NCI-H82 (cell line): Measurements from ENCODE around the gene UPK1B.
"Not testable (repeated sequence)": the region's sequence is repeated elsewhere in the genome, so short reads cannot be mapped to it uniquely, and the experiment has no call there.

Source experiments
- DNase-seq: peaks from one replicate; lab custom pipeline; 2025; lab: John Stamatoyannopoulos, UW

The UPK1B gene

DNA sequence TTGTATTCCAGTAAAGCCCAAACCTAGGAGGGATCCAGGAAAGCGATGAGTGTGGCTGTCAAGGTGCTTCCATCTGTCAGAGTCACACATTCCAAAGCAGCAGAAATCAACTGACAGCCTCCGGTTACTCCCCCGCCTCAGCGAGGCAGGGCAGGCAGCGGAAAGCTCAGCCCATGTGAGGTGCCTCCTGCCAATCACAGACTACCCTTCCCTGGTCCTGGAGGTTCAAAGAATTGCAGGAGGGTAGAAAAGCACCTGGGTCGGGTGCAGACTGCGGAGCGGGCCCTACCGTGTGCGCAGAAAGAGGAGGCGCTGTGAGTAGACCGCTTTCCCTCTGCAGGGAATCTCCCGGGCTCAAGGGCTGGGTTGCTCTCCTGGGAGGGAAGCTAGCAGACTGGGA is at the start of gene UPK1B:
TSS of gene UPK1B (plus strand) at position 274 of the 400 bp plus-strand sequence. CDS start 13,144 bp downstream, outside the sequence.
- peak; percentile 35 for DNase-seq

- no peak for DNase-seq
Observed at GRCh38 chr3:119125342-119125741, 48.1 kb upstream of the UPK1B start.

GRCh38 chr3:119125742-119126504 is 47.5 kb upstream of the UPK1B start:
- peak; percentile 78 for DNase-seq

DNA sequence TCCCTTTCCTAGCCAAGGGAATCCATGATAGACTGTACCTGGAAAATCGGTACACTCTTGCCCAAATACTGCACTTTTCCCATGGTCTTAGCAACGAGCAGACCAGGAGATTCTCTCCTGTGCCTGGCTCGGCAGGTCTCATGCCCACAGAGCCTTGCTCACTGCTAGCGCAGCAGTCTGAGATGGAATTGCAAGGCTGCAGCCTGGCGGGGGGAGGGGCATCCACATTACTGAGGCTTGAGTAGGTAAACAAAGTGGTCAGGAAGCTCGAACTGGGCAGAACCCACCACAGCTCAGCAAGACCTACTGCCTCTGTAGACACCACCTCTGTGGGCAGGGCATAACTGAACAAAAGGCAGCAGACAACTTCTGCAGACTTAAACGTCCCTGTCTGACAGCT is 43.1 kb upstream of the UPK1B start:
- not testable (repeated sequence) for DNase-seq

DNA sequence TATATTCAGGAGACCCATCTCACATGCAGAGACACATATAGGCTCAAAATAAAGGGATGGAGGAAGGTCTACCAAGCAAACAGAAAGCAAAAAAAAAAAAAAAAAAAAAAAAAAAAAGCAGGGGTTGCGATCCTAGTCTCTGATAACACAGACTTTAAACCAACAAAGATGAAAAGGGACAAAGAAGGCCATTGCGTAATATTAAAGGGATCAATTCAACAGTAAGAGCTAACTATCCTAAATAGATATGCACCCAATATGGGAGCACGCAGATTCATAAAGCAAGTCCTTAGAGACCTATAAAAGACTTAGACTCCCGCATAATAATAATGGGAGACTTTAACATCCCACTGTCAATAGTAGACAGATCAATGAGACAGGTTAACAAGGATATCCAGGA is 41.1 kb upstream of the UPK1B start:
- DNase-seq, result not testable (repeated sequence)

- not testable (repeated sequence) for DNase-seq
Observed at GRCh38 chr3:119139360-119139759, 34.0 kb upstream of the UPK1B start.

- no peak for DNase-seq
Observed at GRCh38 chr3:119140466-119140865, 32.9 kb upstream of the UPK1B start.

DNA sequence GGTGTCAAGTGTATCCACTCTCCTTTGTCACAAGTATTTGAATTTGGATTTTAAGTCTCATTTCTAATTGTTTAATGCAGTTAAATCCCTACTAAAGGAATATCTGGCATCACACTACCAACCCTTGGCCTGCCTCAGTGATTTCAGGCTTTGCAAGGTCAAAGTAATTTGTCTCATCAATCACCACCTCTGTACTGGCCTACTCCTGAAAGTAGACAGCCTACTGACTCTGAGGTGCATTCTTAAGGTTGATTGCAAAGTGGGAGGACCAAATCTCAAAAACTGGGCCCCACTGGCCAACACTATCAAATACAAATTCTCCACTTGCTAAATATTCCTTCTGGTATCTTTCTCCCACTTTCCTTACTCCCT is 28.3 kb upstream of the UPK1B start:
- no peak for DNase-seq

DNA sequence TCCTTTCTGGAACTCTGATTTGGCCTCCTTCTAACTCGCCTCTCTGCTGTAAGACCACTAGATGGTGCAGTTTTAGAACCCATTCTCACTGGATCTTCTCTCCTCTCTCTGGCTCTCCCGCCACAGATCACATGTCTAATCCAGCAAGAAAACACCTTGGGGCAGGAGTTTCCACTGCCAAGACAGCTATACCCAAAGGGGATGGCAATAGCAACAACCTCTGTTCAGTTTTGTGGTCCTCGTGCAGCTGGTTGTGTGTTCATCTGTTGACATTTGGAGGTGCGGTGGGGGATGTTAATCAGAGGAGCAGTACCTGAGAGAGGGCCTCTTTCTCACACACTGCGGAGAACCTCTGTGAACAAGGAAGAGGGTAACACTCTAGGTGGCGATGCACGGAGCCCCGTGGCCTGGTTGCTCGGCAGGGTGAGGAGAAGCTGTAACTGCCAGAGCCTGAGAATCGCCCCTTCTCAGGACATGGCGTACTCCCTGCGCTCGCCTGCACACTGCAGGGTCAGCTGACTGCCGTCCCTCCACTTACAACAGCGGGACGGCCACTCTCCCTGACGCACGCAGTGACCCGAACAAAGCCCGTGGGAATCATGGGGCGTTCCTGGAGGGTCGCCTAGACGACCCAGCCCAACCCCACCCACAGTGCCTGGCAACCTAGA is 27.8 kb upstream of the UPK1B start, which contains the start of gene TEX55:
TSS of gene TEX55 (plus strand) at position 666 of the 668 bp plus-strand sequence. CDS start 25 bp downstream, outside the sequence.
- peak; percentile 83 for DNase-seq

- no peak for DNase-seq
Observed at GRCh38 chr3:119146578-119147375, 26.6 kb upstream of the UPK1B start.

GRCh38 chr3:119147494-119147893 is 25.9 kb upstream of the UPK1B start:
- no peak for DNase-seq

- no peak for DNase-seq
Observed at GRCh38 chr3:119148493-119149180, 24.8 kb upstream of the UPK1B start.

- DNase-seq, result no peak
Observed at GRCh38 chr3:119149484-119149883, 23.9 kb upstream of the UPK1B start.

DNA sequence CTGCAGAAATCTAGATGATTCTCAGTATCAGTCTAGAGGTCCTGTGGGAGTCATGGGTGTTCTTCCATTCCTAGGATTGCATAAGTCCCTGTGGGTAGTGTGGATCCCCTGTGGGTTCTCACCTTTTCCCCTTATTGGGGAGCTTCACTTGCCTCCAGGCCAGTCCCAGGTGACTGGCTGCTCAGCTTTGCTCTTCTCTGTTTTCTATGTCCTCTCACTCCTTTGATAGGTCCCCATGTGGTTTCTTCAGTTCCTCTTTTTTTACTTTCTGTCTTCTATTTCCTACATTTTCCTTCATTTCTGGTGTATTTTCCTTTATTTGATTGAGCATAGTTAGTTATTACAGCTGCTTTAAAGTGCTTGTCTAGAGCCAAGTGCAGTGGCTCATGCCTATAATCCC is 16.5 kb upstream of the UPK1B start:
- no peak for DNase-seq

DNA sequence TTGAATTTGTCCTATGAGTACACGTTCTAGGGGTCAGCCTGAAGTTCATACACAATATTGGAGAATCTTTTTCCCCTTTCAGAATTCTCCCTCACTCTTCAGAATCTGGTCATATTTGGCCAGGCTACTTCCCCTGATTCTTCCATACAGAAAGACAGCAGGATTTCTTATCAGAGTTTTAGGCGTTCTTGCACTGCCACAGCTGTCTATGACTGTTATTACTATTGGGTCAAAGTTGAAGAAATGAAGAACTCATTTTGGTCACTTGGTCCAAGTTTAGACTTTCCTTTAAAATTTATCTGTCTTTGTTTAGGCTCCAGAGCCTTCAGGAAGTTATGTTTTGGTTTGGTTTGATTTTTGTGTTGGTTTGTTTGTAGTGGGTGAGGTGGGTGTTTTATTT is 15.4 kb upstream of the UPK1B start:
- no peak for DNase-seq

- DNase-seq, result no peak
Observed at GRCh38 chr3:119160361-119160760, 13.0 kb upstream of the UPK1B start.

DNA sequence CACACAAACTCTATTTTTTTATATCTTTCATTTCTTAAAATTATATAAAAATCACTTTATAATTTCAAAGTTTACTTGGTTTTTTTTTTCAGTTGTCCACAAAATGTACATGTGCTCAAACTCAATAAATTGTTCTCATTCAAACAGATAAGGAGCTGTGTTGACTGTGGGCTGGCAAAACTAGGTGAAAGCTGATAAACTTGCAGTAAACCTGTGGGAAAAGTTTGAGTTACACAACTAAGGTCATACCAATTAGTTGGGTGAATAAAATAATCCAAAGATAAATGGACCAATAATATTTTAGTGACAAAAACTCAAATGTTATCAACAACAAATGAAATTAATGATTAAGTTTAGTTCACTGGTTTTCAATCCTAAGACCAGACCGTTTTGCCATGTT is 12.6 kb upstream of the UPK1B start:
- DNase-seq, result no peak

DNA sequence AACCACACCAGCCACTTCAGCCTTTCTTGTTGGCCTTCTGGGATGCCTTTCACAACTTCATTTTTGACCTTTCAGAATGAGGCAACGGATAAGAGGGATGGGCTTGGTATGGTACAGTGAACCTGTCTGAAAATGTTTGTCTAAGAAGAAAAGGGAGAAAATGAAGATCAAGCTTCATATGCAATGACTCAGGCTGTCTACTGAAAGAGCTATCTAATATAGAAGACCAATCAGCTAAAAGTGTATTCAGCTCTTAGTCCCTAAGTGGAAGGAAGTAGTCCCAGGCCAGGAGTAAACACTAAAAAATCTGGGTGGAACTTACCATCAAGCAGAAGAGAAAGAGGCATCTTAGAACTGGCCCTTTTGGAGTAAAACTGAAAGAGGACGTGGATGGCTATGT is 12.2 kb upstream of the UPK1B start:
- no peak for DNase-seq

- not testable (repeated sequence) for DNase-seq
Observed at GRCh38 chr3:119164745-119165144, 8.7 kb upstream of the UPK1B start.

- DNase-seq, result no peak
Observed at GRCh38 chr3:119170821-119171220, 2.6 kb upstream of the UPK1B start.

DNA sequence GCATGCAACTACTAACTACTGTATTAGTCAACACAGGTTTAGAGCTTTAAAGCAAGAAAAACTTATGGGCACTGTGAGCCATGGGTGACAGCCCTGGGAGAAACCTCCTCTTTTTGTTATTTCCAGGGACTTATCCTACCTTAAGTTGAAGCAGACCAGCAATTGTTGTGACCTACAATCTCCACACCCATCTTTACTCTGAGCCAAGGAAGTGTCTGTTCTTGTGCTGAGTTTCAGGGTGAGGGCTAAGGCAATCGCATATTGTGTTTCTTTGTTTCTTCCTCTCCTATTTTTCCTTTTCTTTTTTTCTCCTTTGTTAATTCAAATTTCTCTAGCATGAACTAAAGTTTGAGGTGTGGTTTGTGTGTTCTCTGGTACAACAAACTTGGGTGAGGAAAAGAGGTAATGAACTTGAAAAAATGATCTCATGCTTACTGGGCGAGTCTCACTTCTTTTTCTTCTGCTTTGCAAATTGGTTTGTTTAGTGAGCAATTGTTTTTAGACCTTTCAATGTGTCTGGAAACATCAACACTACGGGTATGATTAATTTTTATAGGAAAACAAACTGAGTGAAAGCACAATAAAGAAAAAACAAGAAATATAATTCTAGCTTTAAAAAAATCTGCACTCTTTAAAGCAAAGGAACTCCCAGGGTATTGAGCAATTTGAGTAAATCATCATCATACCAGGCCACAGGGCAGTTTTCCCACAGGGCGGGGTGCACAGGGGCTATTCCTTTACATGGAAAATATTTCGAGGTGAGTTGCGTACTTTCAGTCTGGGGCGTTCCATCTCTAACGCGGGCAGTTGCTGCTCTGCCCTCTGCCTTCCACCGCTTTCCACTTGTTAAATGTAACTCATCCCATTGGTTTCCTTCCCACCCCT is 2.7 kb downstream of the UPK1B start:
- peak; percentile 10 for DNase-seq
